Smooth muscle cell (in vitro differentiated cells): ENCODE measurements around the gene TTBK1. TPM values are rescaled to one million over a fixed set of nuclear protein-coding genes. Genes with fewer than 3 reads are reported as not detected.

ENCODE experiments used
- DNase-seq: peaks from one replicate; lab custom pipeline; 2025; ENCODE audit not compliant: unreplicated experiment; lab: John Stamatoyannopoulos, UW
- H2AFZ ChIP-seq: fragments of 200-600 bp; sonication (generic); 2 replicates; pipeline ENCODE4 v1.6.0; 2016; ENCODE audit warnings: antibody characterized with exemption, low read depth, mild to moderate bottlenecking
- H3F3A ChIP-seq: fragments of 200-600 bp; sonication (generic); 2 replicates; pipeline ENCODE4 v1.6.0; 2017; ENCODE audit warnings: antibody characterized with exemption, low read depth
- H3K27ac ChIP-seq: fragments of 200-600 bp; sonication (generic); 2 replicates; pipeline ENCODE4 v1.5.1; 2016; ENCODE audit warnings: low read depth, mild to moderate bottlenecking
- H3K27me3 ChIP-seq: fragments of 200-600 bp; sonication (generic); 2 replicates; pipeline ENCODE4 v1.6.1; 2016; ENCODE audit warnings: low read depth, mild to moderate bottlenecking
- H3K36me3 ChIP-seq: fragments of 200-600 bp; sonication (generic); 2 replicates; pipeline ENCODE4 v1.5.1; 2016; ENCODE audit warnings: low read depth
- H3K4me1 ChIP-seq: fragments of 200-600 bp; sonication (generic); 2 replicates; pipeline ENCODE4 v1.5.1; 2016; ENCODE audit warnings: low read depth
- H3K4me2 ChIP-seq: fragments of 200-600 bp; sonication (generic); 2 replicates; pipeline ENCODE4 v1.6.0; 2016; ENCODE audit warnings: mild to moderate bottlenecking
- H3K4me3 ChIP-seq: fragments of 200-600 bp; sonication (generic); 2 replicates; pipeline ENCODE4 v1.5.1; 2016; ENCODE audit warnings: mild to moderate bottlenecking
- H3K79me2 ChIP-seq: fragments of 200-600 bp; sonication (generic); 2 replicates; pipeline ENCODE4 v1.6.0; 2016; ENCODE audit warnings: low read depth, mild to moderate bottlenecking
- H3K9ac ChIP-seq: fragments of 200-600 bp; sonication (generic); 2 replicates; pipeline ENCODE4 v1.6.0; 2016; ENCODE audit warnings: low read depth
- H3K9me3 ChIP-seq: fragments of 200-600 bp; sonication (generic); replicated peaks from 2 replicates; pipeline ENCODE4 v1.5.1; 2016; ENCODE audit warnings: low read depth
- H4K20me1 ChIP-seq: fragments of 200-600 bp; sonication (generic); 2 replicates; pipeline ENCODE4 v1.6.0; 2016; ENCODE audit warnings: low read depth
- CTCF ChIP-seq: fragments of 200-600 bp; sonication (generic); IDR thresholded peaks from 2 replicates; pipeline ENCODE4 v1.5.1; 2017; ENCODE audit warnings: borderline replicate concordance, mild to moderate bottlenecking, antibody characterized with exemption; ENCODE audit not compliant: insufficient read depth, poor library complexity, severe bottlenecking
- WGBS: methylation state at CpG from one replicate; pipeline ENCODE4 v1.1.7; 2016; ENCODE audit warnings: low lambda C conversion rate; 5-methylcytosine and 5-hydroxymethylcytosine counted together
- polyA plus RNA-seq: library from polyadenylated mRNA; unstranded; fragments of >200 nt; fragmentation: Nextera tagmentation; extraction: Ambion mirVana; gene quantifications from 2 replicates; pipeline ENCODE4 v1.2.1, GENCODE V29; 2016
- total RNA-seq: library from RNA; depleted of rRNA; stranded (reverse); fragments of >200 nt; gene quantifications from 2 replicates; pipeline ENCODE4 v1.2.3, GENCODE V29; 2014

The TTBK1 gene
- total and polyA plus RNA-seq, 2 experiments from 2014 or later: not detected

GRCh38 chr6:43303751-43304331 lies 60.6 kb downstream of the TTBK1 start:
- Histone ChIP-seq H3K4me2 (no peak overlapping the region), H3K9me3 (no peaks in the 10 kb centered on the region), H3K4me1 (peaks cover 5% of the 10 kb centered on the region), H3K27ac (no peak overlapping the region), H3F3A (no peaks in the 10 kb centered on the region), H2AFZ (no peak overlapping the region), H3K36me3 (no peaks in the 10 kb centered on the region), H3K79me2 (no peaks in the 10 kb centered on the region), H4K20me1 (no peaks in the 10 kb centered on the region), H3K9ac (no peak overlapping the region), H3K27me3 (peaks cover 6% of the 10 kb centered on the region), H3K4me3 (no peak overlapping the region)
- no peak for TF ChIP-seq CTCF
- WGBS: 91% methylated on average over 8 of the region's 8 CpGs
- DNase-seq: no peak

GRCh38 chr6:43304361-43304760 lies 61.1 kb downstream of the TTBK1 start:
- H3F3A ChIP-seq: no peaks in the 10 kb centered on the region
- H3K4me2 ChIP-seq: no peak overlapping the region
- H3K79me2 ChIP-seq: no peaks in the 10 kb centered on the region
- H3K36me3 ChIP-seq: no peaks in the 10 kb centered on the region
- H3K9ac ChIP-seq: no peak overlapping the region
- H3K4me3 ChIP-seq: no peak overlapping the region
- H3K9me3 ChIP-seq: no peaks in the 10 kb centered on the region
- H2AFZ ChIP-seq: no peak overlapping the region
- TF ChIP-seq CTCF: no peak
- DNase-seq: no peak
- peaks cover 5% of the 10 kb centered on the region for H3K4me1 ChIP-seq
- H3K27ac ChIP-seq: no peak overlapping the region
- WGBS: 94% methylated on average over 3 of the region's 3 CpGs
- no peaks in the 10 kb centered on the region for H4K20me1 ChIP-seq
- H3K27me3 ChIP-seq: peaks cover 11% of the 10 kb centered on the region

GRCh38 chr6:43304882-43305281 lies 61.6 kb downstream of the TTBK1 start:
- H3K4me2 ChIP-seq: no peak overlapping the region
- TF ChIP-seq CTCF: no peak
- peaks cover 5% of the 10 kb centered on the region for H3K4me1 ChIP-seq
- H3K27ac ChIP-seq: no peak overlapping the region
- no peaks in the 10 kb centered on the region for H3K79me2 ChIP-seq
- H3K4me3 ChIP-seq: no peak overlapping the region
- no peaks in the 10 kb centered on the region for H4K20me1 ChIP-seq
- H3K9ac ChIP-seq: no peak overlapping the region
- 89% methylated on average over 2 of the region's 2 CpGs for WGBS
- H3F3A ChIP-seq: no peaks in the 10 kb centered on the region
- no peaks in the 10 kb centered on the region for H3K36me3 ChIP-seq
- H3K27me3 ChIP-seq: peaks cover 11% of the 10 kb centered on the region
- no peak overlapping the region for H2AFZ ChIP-seq
- no peak for DNase-seq
- no peaks in the 10 kb centered on the region for H3K9me3 ChIP-seq

GRCh38 chr6:43306086-43306485 lies 62.8 kb downstream of the TTBK1 start:
- Histone ChIP-seq H3F3A (no peaks in the 10 kb centered on the region), H4K20me1 (no peaks in the 10 kb centered on the region), H3K79me2 (no peaks in the 10 kb centered on the region), H3K4me2 (no peak overlapping the region), H3K27ac (no peak overlapping the region), H3K9me3 (no peaks in the 10 kb centered on the region), H3K4me3 (no peak overlapping the region), H3K9ac (no peak overlapping the region), H3K36me3 (no peaks in the 10 kb centered on the region), H3K4me1 (peaks cover 5% of the 10 kb centered on the region), H3K27me3 (peaks cover 11% of the 10 kb centered on the region), H2AFZ (no peak overlapping the region)
- TF ChIP-seq CTCF: no peak
- WGBS: over 99% methylated on average over 7 of the region's 7 CpGs
- DNase-seq: no peak
